Measurements from ENCODE around the gene NHEJ1. TPM values are rescaled to one million over a fixed set of nuclear protein-coding genes. Genes with fewer than 3 reads are reported as not detected.

NHEJ1 gene
- total and polyA plus RNA-seq, 2 donors (not counting 3 experiments of a cell fraction or from before 2014, with no cell fraction given): 12.8 to 12.9 TPM

GRCh38 chr2:219155054-219155644 is 5.5 kb downstream of the NHEJ1 start:
- Histone ChIP-seq H2AFZ (ENCODE audit: low read depth, low read length) (no peak overlapping the region), H3K9me1 (replicated peaks; ENCODE audit: control insufficient read depth, extremely low read depth, insufficient read depth, low read length) (no peaks in the 10 kb centered on the region), H3K4me1 (ENCODE audit: control insufficient read depth, extremely low read depth, insufficient read depth, low read length) (peaks cover 6% of the 10 kb centered on the region), H3K27ac (ENCODE audit: insufficient read depth, low read depth, low read length) (no peak overlapping the region), H3K4me3 (replicated peaks in 1 of 3; ENCODE audit: insufficient read depth in 1 of 3, low read depth in 1 of 3, low read length in 3 of 3) (no peak overlapping the region), H3K36me3 (ENCODE audit: control insufficient read depth in 2 of 2, extremely low read depth in 1 of 2, insufficient read depth in 2 of 2, low read length in 2 of 2) (peaks cover 2 to 3% of the 10 kb centered on the region in 2 experiments), H3K9me3 (replicated peaks; ENCODE audit: control insufficient read depth, insufficient read depth, low read length) (no peaks in the 10 kb centered on the region), H3K79me2 (ENCODE audit: control insufficient read depth, insufficient read depth, low read length) (no peaks in the 10 kb centered on the region), H3K27me3 (ENCODE audit: control insufficient read depth in 2 of 2, insufficient read depth in 2 of 2, low read length in 2 of 2) (no peaks in the 10 kb centered on the region), H4K20me1 (replicated peaks; ENCODE audit: control insufficient read depth, extremely low read depth, insufficient read depth, low read length) (no peaks in the 10 kb centered on the region), H3K4me2 (ENCODE audit: insufficient read depth, low read length) (no peak overlapping the region), H3K9ac (replicated peaks; ENCODE audit: extremely low read depth, insufficient read depth, low read length) (no peak overlapping the region)
- intact Hi-C loops (cut with micrococcal nuclease): loop anchor here (1.0 to 10.0 kb wide), 5 partner anchors 97 to 303 kb away; no protein-coding TSS in a partner anchor
- DNase-seq (ENCODE audit: low read depth, low spot score) (peak; percentile 61), FAIRE-seq (peak; percentile 73)
- TF ChIP-seq GATA2 (IDR thresholded peaks at IDR 0.05; ENCODE audit: insufficient read depth, insufficient read length, low read depth, low read length): no peak
- TF ChIP-seq CTCF (IDR thresholded peaks at IDR 0.05; ENCODE audit: extremely low read depth in 1 of 2, insufficient read depth in 1 of 2, low read depth in 1 of 2, low read length in 2 of 2): peak; percentile 28 to 36
- no peak for TF ChIP-seq MYC (IDR thresholded peaks at IDR 0.05; ENCODE audit: low read depth, low read length)
- no TSS peak for BruUV-seq (replicated peaks)
- CTCF ChIA-PET: interaction anchor here (0.6 to 12.9 kb wide), 66 partner anchors 9 to 343 kb away, joined by 3 to 418 read pairs (median 5); partner anchors contain the start of genes CFAP65, CNPPD1, CRYBA2 and DNAJB2
- POLR2A ChIA-PET: no interaction called here
- dilution Hi-C loops (cut with MboI; ENCODE audit: extremely low pct_ligation_motif_present, low sequenced_read_pairs): no loop called here

- H2AFZ ChIP-seq (ENCODE audit: low read depth, low read length): no peak overlapping the region
- H3K9ac ChIP-seq (replicated peaks; ENCODE audit: extremely low read depth, insufficient read depth, low read length): no peak overlapping the region
- BruUV-seq (replicated peaks): no TSS peak
- no peaks in the 10 kb centered on the region for H4K20me1 ChIP-seq (replicated peaks; ENCODE audit: control insufficient read depth, extremely low read depth, insufficient read depth, low read length)
- dilution Hi-C loops (cut with MboI; ENCODE audit: extremely low pct_ligation_motif_present, low sequenced_read_pairs) (no loop called here), intact Hi-C loops (cut with micrococcal nuclease) (loop anchor here (10.0 kb wide), 1 partner anchor 275 kb away; no protein-coding TSS in a partner anchor)
- ChIA-PET CTCF (interaction anchor here (1.0 to 12.9 kb wide), 7 partner anchors 11 to 170 kb away, joined by 3 to 418 read pairs (median 6); no protein-coding TSS in a partner anchor), POLR2A (no interaction called here)
- no peak overlapping the region for H3K4me2 ChIP-seq (ENCODE audit: insufficient read depth, low read length)
- DNase-seq (ENCODE audit: low read depth, low spot score) (peak; percentile 59), FAIRE-seq (peak; percentile 46)
- no peak overlapping the region for H3K27ac ChIP-seq (ENCODE audit: insufficient read depth, low read depth, low read length)
- no peak for TF ChIP-seq MYC (IDR thresholded peaks at IDR 0.05; ENCODE audit: low read depth, low read length)
- TF ChIP-seq POLR2AphosphoS5 (IDR thresholded peaks at IDR 0.05; ENCODE audit: insufficient read depth, low read depth, low read length): no peak
- TF ChIP-seq POLR2A (IDR thresholded peaks at IDR 0.05; ENCODE audit: low read depth, low read length): no peak
- peaks cover 0 to 4% of the 10 kb centered on the region in 2 experiments for H3K36me3 ChIP-seq (ENCODE audit: control insufficient read depth in 2 of 2, extremely low read depth in 1 of 2, insufficient read depth in 2 of 2, low read length in 2 of 2)
- H3K4me1 ChIP-seq (ENCODE audit: control insufficient read depth, extremely low read depth, insufficient read depth, low read length): no peaks in the 10 kb centered on the region
- H3K9me1 ChIP-seq (replicated peaks; ENCODE audit: control insufficient read depth, extremely low read depth, insufficient read depth, low read length): no peaks in the 10 kb centered on the region
- no peaks in the 10 kb centered on the region for H3K27me3 ChIP-seq (ENCODE audit: control insufficient read depth in 2 of 2, insufficient read depth in 2 of 2, low read length in 2 of 2)
- H3K9me3 ChIP-seq (replicated peaks; ENCODE audit: control insufficient read depth, insufficient read depth, low read length): no peaks in the 10 kb centered on the region
- H3K4me3 ChIP-seq (replicated peaks in 1 of 3; ENCODE audit: insufficient read depth in 1 of 3, low read depth in 1 of 3, low read length in 3 of 3): no peak overlapping the region
- no peaks in the 10 kb centered on the region for H3K79me2 ChIP-seq (ENCODE audit: control insufficient read depth, insufficient read depth, low read length)
These were observed 10.9 kb downstream of the NHEJ1 start for GRCh38 chr2:219149667-219150066.
